ENCODE measurements around the gene C1RL.

DNA sequence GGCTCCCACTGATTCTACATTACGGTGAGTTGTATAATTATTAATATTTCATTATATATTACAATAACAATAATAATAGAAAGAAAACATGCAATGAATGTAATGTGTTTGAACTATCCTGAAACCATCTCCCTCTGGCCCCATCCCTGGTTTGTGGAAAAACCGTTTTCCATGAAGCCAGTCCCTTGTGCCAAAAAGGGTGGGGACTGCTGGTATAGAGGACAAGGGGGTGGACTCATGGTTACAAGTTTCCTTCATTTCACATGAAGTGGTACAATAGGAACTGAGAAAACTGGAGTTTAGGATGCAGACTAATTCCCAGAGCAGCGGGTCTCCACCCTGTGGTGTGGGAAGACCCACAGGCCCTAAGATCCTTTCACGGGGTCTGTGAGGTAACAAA is 3.0 kb upstream of the C1RL start:
- TF ChIP-seq CTCF (IDR thresholded peaks at IDR 0.05) (no peak), POLR2A (IDR thresholded peaks at IDR 0.05) (no peak)

Data from uterus (tissue), 2 donors.